T follicular helper cell (primary cell): ENCODE measurements around the gene BZW1.

Experiments
- DNase-seq: peaks from one replicate; pipeline ENCODE4 v3.0.0-alpha.2; 2020; ENCODE audit warnings: low read depth

Gene BZW1

GRCh38 chr2:200839513-200839912, 27.8 kb downstream of the BZW1 start:
- DNase-seq = no peak

DNA sequence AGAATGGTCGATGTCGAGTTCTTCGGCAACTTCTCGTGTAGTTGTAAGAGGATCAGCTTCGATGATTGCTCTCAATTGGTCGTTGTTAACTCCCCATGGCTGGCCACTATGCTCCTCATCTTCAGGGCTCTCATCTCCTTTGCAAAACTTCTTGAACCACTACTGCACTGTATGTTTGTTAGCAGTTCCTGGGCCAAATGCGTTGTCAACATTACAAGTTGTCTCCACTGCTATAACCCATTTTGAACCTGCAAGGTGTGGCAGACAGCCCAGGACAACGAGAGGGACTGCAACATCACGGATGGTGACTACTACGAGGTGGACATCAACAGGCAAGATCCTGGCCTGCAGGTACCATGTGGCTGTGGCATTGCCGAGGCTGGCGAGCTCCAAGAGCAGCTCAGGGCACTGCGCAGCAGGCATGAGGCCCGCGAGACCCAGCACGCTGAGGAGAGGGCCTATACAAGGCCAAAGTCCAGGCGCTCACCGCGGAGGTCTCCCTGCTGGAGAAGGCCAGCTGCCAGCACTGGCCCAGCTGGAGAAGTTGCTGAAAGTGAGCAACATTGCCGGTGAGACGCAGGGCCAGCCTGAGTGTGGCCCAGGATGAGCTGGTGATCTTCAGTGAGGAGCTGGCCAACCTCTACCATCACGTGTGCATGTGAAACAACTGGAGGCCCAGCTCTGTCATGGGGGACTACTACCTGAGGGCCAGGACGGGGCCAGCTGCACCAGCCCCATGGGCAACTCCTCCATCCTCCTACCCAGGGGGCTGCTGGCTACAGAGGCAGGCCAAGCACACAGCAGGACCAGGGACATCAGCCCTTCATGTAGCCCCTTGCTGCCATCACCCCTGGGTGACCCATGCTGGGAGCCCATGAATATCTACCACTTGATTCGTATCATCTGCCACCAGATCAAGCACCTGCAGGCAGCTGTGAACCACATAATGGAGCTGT, 32.6 kb downstream of the BZW1 start:
- no peak for DNase-seq

GRCh38 chr2:200845194-200845593, 33.5 kb downstream of the BZW1 start:
- no peak for DNase-seq

GRCh38 chr2:200845669-200846325, 34.1 kb downstream of the BZW1 start:
- no peak for DNase-seq

DNA sequence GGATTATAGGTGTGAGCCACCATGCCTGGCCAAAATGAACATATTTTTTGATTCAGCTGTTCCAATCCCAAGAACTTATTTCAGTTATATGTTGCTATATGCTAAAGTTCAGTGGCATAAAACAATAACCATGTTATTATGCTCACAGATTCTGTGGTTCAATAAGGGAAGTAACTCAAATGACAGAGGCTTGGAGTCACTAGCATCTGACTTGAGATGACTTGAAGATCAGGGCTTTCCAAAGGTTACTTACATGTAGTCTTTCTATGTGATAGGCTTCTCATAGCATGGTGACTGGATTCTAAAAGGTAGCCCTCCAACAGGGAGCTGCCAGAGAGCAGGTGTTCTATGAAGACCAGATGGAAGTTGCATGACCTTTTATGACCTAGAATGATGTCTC, 35.6 kb downstream of the BZW1 start:
- no peak for DNase-seq

GRCh38 chr2:200847939-200848338, 36.2 kb downstream of the BZW1 start:
- DNase-seq = no peak

DNA sequence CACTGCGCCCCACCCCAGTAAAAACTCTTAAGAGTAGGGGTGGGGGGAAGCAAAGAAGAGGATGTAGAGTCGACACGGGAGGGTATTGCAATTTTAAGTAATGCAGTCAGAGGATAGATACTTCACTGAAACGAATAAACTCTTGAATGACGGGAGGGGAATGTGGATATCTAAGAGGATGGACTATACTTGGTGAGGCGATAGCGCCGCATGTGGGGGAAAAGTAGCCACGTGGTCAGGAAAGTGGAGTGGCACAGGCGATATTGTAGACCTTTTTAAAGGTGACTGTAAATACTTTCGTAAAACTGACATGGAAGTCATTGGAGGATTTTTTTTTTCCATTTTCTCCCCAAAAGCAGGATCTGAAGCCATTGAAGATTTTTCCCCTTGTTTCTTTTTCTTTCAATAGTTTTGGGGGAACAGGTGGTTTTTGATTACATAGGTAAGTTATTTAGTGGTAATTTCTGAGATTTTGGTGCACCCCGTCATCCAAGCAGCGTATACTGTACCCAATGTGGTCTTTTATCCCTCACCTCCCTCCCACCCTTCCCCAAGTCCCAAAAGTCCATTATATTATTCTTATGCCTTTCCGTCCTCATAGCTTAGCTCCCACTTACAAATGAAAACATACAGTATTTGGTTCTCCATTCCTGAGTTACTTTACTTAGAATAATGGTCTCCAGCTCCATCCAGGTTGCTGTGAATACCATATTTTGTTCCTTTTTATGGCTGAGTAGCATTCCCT, 39.0 kb downstream of the BZW1 start:
- no peak for DNase-seq

DNA sequence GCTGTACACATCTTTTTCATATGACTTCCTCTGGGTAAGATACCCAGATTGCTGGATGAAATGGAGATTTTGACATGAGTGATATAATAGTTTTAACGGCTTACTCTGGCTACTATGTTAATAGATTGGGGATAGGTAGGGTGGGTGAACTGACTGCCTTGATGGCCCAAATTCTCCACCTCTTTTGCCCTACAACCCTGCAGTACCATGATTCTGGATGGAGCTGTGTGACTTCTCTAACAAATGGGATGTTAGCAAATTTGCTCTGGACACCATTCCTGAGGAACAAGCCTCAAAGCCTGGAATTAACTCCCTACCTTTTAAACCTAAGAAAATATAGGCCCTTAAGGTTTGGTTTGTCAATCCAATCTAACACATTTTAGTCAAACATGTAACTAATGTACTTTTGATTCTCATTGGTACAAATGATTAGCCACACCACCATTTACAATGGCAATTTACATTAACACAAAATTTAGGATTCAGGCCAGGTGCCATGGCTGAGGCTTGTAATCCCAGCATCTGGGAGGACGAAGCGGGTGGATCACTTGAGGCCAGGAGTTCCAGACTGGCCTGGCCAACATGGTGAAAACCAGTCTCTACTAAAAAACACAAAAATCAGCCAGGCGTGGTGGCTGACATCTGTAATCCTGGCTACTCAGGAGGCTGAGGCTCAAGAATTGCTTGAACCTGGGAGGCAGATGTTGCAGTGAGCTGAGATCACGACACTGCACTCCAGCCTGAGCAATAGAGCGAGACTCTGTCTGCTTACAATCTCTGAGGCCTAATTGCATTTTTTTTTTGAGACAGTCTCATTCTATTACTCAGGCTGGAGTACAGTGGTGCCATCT, 39.9 kb downstream of the BZW1 start:
- DNase-seq = no peak

GRCh38 chr2:200852605-200853004, 40.9 kb downstream of the BZW1 start:
- DNase-seq = no peak

GRCh38 chr2:200856806-200857205, 45.1 kb downstream of the BZW1 start:
- no peak for DNase-seq

- DNase-seq = no peak
These were observed 48.5 kb downstream of the BZW1 start for GRCh38 chr2:200860092-200860795.

DNA sequence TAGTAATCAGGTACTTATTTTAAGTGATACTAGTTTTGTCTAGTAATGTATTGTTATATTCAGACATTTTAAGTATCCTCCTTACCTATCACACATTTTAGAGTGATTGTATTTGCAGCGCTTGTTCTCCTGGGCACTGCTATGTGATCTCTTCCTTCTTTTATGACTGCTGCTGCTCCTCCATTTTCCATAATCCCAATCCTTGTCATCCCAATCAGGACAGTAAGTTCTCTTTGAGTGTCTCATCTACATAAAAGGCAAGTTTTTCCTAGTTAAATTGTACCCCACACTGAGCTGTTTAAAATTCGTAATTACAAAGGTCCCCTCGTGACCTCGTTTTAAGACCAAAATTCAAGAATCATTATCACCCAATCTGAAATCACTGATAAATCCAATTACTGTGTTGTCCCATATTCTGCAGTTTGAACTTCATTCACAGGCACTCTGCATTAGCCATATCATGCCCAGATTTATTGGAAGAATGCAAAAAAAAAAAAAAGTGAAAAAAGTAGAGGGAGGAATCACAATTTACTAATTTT, 50.0 kb downstream of the BZW1 start:
- DNase-seq = no peak

GRCh38 chr2:200862532-200863000, 50.9 kb downstream of the BZW1 start:
- peak; percentile 61 for DNase-seq

- DNase-seq = no peak
These were observed 52.1 kb downstream of the BZW1 start for GRCh38 chr2:200863782-200864175.

DNA sequence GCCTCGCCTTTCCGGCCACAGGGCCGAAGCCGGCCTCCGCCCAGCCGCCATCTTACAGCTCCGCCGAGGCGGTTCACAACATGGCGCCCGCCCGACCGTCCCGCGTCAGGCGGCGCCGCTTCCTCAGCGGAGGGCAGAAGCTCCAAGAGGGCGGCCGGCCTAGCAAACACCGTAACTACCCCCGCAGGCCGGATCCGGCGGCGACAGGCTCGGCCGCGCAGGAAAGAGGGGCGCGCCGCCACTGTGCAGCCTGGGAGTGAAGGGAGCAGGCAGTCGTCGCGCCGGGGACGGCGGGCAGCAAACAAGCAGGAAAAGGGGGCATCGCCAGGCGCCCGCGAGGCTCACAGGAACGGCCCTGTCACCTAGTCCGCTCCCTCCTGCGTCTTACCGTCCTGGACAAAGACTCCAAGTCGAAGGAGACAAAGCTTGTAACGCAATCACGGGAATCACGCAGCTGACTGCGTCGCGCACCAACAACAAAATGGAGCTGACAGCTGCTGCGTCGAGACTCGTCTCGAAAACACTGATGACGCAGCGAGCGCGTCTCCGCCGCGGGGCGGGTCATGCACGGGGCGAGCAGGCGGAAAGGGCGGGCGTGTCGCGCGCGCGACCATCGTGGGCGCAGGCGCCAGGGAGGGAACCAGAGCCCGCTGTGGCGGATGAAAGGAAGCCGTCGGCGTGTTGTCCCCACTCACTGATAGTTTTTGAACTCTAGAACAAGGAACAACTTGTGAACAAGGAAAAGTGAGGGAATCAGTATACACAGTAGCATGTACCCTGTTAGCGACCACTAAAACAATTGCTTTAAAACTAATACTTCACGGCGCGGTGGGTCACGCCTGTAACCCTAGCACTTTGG, 52.7 kb downstream of the BZW1 start, which contains the start of gene CLK1:
TSS of gene CLK1 (minus strand) at position 483 of the 859 bp plus-strand sequence. CDS start 2,796 bp downstream, outside the sequence.
- DNase-seq = peak; percentile 96

DNA sequence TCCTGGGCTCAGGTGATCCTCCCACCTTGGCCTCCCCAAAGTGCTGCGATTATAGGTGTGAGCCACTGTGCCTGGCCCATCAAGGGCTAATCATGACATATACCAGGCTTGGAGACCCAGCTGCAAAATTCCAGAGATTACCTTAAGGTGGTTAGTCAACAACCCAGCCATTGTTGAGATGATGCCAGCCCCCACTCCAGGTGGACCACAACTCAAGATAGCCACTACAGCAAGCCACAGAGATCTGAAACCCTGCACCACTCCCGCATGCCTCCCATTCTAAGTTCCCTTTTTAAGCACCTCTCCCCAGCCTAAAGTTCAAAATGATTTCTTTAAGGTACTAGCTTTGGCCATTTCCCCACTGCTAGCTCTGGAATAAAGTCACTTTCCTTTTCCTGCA, 57.3 kb downstream of the BZW1 start:
- DNase-seq = no peak

GRCh38 chr2:200871151-200871550, 59.4 kb downstream of the BZW1 start:
- DNase-seq = no peak

DNA sequence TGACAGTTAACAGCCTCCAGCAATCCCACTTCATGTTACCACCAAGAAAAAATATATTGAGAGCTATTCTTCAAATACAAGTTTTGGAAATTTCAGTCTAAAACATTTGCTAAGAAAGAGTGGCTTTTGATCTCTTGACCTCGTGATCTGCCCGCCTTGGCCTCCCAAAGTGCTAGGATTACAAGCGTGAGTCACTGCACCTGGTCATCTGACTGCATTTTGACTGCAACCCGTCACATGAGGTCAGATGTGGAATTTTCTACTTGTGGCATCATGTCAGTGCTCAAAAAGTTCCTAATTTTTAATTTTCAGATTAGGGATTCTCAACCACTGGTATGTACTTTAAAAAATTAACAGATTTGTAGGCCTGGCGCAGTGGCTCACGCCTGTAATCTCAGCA, 61.9 kb downstream of the BZW1 start:
- no peak for DNase-seq
